MV-4-11 (cell line): ENCODE measurements around the gene ASB5.

Experiments
- DNase-seq: peaks from one replicate; lab custom pipeline; 2025; lab: John Stamatoyannopoulos, UW

Gene ASB5

DNA sequence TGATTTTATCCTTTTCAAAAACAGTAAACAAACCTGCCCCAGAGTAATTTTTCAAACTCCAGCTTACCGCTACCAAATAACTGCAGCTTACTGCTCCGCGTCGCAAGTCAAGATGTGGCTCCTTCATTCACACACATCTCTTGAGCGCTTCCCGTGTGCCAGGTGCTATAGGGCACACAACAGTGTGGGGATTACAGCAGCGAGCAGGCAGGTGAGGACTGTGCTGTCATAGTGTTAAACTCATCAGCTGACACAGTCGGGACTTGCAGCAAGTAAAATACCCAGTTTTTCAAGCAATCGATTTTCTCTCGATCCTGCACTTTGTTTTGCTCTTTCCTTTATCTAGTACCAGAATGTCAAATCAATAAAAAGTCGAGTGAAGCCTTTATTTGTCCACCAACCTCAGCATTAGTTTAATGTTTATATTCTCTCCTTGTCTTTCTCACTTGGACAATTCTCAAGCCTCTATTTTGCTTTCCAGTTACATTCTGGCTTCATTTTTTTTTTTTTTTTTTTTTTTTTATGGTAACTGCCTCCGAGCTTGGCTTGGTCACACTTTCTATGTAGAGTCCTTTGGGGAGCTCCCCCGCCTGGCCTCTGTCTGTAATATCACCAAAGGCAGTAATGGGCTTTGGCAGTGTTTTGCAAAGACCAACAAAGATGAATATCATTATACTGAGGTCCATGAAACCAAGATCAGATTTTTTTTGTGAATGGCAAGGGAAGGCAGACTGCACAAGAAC is 8.3 kb upstream of the ASB5 start:
- DNase-seq = peak; percentile 27

DNA sequence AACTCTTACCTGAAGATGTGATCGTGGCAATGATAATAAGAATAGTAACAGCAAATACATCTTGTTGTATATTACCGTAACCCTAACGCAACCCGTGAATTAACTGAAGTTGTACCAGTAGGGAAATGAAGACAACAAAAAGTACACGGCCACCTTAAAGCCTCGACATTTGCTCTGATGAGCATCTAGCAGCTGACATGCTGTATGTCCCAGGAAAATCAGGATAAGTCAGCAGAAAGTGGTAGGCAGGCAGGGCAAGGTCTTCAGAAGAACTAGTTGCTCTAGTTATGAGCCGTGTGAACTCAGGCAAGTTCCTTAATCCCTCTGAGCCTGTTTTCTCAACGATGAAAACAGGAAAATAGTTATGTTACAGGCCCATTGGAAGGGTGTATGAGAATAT is 7.7 kb upstream of the ASB5 start:
- no peak for DNase-seq

DNA sequence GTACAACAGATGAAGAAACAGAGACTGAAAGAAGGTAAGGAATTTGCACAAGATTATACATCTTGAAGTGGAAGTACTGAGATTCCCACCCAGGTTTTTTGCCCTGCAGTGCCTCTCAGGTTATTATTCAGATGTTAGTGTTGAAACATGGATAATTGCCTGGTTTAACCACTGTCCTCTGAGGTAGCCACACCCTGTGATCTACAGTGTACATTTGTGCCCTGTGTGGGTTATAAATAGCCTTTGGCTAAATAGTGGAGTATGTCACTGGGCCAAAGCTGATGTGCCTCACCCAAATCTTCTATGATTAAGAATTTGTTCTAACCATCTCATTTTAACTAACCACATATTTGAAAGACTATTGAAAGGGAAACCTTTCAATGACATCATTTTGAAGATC is 5.4 kb upstream of the ASB5 start:
- DNase-seq = no peak

DNA sequence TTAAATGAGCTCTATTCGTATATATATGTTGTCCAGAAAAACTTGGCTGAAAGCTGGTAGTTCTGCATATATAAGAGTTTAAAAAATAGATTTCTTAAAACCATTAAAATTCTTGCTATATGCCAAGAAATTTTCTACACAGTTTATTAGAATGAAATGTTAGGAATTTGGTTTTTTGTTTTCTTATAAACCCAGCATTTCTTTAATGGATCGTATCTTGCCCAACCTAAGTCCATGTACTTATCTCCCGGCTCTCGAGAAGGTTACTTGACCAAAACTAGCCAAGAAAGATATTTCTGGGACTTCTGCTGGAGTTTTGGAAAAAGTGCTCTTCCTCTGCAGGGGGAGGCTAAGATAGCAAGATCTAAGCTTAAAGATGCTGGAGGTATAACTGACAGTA is 4.7 kb upstream of the ASB5 start:
- no peak for DNase-seq

DNA sequence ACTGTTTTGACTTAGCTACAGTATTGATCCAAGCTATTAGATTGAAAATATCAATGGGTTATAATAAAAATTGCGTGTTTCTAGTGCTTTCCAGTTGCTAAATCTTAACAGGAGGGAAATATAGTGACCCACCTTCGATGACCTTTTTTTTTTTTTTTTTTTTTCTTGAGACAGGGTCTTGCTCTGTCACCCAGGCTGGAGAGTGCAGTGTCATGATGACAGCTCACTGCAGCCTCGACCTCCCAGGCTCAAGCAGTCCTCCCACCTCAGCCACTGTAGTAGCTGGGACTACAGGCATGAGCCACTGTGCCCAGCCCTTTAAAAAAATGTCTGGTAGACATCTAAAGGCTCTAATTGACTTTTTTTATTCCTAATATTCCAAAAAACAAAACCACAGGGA is 3.8 kb upstream of the ASB5 start:
- DNase-seq = no peak

DNA sequence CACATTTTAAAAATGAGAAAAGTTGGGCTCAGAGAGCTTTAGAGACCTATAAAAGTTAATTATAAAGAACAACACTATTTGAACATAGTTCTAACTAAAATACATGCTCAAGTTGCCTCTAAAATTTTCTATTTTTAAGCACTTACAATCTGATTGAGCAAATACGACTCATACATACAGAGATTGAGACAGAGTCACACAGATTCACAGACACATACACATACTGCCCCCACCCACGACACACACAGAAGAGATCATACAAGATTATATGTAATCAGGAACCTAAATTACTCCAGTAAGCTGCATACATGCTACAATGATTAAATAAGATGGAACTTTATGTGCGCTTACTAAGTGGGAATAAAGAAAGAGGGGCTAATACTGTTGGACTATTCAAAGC is 2.7 kb upstream of the ASB5 start:
- no peak for DNase-seq

DNA sequence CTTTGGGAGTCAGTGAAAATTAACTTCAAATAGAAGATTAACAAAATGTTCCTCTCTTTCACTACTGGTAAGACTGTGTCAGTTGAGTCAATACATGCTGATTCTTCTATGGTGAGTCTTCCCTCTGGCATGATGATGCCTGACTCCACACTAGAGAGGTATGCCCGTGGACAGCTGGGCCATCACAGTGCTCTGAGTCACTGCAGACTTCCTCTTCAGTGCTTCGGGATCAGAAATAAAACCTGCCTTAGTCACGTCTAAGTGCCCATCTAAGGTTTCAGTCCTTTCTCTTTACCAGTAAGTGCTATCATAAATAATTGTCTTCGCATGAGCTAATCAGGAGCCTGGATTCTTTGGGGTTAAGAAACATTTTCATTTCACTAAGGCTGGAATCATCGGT is 1.6 kb upstream of the ASB5 start:
- no peak for DNase-seq

DNA sequence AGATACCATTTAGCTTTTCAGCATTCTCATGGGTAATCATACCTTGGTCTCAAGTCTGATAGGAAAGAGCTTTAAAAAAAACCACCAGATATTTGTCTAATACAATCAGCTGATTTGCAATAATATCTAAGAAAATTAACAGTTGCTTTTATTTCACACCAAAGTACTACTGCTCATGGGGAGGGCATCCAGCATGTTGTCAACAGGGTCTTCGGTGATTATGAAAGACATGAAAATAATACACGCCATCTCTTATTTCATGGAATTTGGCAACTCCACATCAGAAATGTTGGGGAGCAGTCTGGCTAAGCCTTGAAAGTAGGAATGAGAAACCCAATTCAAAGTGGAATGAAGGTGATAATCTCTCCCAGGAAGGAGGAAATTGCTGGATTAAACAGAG is 3.0 kb downstream of the ASB5 start:
- no peak for DNase-seq

DNA sequence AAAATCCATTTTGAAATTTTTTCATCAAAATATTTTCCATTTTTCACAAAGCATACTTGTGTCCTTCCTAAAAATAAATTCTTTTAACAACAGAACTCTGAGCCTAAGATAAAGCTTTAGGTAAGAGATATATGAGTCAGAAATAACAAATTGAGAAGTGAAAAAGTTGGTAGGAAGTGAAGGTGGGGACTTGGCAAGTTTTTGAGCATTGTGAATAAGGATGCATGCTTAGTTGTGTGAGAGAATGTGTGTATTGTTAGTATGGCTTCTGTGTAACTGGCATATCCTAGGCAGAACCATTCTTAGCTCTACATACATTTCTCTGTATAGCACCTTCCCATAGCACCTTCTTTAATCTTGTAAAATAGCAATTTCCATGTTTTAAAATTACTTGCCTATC is 6.8 kb downstream of the ASB5 start:
- no peak for DNase-seq

DNA sequence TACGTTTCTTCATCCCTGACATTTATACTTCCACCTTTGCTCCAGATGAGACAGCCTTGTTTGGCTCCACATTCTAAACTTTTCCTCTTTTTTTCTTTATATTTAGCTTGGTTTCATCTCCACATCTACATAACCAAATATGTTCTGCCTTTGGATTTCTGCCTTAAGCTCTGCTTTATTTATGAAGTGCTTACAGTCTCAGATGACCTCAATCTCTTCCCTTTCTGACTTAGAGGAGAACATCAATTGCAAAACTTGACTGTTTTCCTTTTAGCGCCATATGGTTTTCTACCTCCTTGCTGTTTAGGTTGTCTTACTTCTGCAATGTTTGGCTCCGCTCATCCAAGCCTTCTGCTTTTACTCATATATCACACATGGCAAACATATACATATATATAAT is 7.5 kb downstream of the ASB5 start:
- no peak for DNase-seq

DNA sequence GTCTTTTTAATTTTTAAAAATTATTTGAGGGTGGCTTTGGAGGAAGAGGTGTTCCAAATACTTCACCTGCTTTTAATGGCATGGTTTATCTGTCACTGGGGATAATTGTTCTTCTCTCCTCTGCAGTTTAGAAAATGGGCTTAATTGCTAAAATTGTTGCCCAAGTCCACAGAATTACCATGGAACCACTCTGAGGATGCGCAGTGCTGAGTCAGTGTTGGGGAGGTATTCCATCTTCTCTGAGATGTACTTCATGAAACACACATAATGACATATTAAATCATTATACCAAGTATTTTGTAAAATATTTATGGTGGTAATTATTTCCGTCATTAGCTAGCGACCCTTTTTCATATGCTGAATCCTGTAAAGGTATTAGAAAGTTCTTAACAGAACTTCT is 8.0 kb downstream of the ASB5 start:
- no peak for DNase-seq

DNA sequence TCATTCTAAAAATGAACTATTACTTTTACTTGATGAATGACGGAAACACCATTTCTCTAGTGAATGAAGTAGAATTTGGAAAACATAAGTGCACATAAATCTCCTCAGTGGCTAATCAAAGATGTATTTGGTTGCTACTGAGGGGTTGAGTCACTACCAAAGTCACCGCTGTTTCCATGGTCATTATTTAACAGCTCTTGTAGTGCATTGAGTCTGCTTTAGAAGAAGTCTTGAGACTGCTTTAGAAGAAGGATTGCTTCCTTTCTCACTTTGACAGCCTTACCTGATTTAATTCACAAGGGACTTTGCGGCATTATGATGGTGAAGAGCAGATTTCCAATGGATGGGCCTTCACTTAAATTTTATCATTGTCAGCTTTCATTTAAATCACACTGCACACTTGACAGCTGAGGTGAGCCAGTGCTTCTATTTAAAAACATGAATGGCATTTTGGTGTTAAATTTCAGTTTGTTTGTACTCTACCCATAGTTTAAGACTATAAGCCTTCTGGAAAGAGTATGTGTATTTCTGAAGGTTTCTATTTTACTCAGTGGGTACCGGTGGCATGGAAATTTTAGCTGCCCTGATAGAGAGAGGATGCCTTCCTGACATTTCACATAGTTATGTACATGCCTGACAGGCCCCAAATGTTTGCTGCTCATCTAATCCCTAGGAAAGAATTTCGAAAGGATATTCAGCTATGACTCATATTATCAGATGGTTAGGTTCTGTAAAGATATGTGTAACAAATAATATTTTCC is 9.5 kb downstream of the ASB5 start:
- no peak for DNase-seq

DNA sequence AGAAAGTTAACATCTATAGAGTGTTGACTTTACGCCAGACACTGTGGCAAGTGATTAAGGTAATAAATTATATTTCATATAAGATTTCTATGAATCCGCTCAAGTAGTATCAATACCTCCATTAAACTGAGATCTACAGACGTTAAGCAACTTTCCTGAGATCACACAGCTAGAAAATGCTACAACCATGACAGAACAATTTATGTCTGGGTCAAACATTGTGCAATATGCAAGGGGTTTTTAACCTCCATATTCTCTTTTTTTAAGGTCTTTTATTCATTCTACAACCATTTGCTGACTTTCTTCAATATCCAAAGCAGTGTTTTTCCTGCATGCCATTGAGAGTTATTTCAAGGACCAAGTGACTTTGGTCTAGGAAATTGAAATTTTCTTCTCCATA is 10.9 kb downstream of the ASB5 start:
- DNase-seq = no peak

DNA sequence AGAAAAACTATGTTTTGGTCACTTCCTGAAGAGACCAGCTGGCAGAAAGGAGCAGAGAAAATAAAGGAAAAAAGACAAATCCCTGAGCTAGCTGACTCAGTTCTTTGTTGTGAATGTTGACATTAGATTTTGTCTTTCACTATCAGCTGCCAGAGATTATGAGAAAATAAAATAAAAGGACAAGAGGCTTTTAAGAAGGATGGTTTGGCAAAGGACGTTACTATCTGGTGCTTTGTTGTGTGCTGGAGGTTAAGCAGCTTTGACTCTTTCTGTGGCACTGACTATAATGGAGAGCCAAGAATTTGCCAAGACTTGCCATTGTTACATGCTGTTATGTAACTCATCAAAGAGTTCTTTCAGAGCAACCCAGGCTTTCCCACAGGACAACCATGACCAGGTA is 12.1 kb downstream of the ASB5 start:
- no peak for DNase-seq

DNA sequence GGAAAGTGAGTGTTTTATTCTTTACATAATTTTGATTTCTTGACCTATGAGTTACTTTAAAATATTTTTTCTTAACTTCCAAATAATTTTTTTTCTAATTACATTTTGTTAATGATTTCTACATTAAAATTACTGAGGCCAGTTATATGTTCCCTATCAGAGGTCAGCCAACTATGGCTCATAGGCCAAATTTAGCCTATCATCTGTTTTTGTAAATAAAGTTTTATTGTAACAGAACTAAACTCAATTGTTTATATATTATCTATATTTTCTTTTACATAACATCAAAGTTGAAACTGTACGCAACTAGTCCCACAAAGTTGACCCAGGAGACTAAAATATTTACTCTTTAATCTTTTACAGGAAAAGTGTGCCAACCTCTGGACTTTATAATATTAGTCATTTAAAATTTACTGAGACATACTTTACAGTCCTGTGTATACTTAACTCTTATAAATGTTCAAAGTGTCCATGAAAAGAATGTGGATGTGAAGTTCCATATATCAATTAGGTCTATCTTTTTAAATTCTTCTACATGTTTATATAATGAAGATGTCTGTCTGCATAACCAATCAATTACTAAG is 26.2 kb downstream of the ASB5 start:
- DNase-seq = no peak

DNA sequence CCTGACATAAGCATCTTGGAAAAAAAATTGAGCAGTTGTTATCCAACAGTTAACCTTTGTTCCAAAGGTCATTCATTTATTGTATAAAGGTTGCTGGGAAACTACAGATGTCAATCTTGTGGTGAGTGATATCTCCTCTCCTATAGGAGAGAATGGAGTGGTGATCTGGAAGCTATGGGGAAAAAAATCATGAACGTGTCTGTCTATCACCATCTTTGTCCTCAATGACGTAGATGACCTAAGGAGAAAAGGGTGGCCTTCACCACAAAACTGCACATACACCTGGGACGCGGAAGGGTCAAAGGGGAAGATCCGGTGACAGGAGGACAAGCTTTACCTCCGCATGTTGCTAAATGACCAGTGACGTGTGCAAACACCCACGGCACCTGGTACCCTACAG is 27.3 kb downstream of the ASB5 start:
- DNase-seq = no peak

DNA sequence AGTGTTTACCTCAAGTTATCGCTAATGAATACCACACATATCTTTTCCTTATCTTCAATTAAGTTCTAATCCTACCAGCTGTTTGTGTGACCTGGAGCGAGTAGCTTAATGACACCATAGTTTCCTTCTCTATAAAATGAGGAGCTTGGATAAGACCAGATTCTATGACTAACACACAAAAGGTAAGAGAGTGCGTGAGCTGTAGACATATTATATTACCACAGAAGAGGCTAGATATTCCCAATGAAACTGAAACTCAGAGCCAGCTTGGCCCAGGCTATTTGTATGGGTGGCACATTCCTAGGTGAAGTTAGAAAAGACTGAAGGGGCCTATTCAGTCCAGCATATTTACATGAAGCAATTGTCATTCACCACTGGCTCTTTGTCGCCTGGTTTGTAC is 30.2 kb downstream of the ASB5 start:
- DNase-seq = no peak

DNA sequence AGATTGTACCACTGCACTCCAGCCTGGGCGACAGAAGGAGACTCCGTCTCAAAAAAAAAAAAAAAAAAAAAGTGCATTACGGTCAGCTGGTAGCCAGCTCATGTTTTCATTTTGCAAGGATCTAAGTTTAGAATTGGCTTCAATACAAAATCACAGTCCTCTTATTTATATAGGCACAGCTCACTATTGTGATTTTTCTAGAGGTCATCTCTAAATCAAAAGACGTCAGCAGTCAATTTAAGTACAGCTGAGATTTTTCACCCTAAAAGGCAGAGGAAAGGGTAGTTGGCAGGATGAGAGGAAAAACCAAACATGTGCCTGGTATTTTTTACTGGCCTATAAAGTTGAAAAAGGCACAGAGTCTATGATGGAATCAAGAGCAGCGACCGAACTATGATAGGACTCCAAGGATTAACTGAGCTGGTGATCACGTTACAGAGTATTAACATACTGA is 30.8 kb downstream of the ASB5 start:
- DNase-seq = no peak

DNA sequence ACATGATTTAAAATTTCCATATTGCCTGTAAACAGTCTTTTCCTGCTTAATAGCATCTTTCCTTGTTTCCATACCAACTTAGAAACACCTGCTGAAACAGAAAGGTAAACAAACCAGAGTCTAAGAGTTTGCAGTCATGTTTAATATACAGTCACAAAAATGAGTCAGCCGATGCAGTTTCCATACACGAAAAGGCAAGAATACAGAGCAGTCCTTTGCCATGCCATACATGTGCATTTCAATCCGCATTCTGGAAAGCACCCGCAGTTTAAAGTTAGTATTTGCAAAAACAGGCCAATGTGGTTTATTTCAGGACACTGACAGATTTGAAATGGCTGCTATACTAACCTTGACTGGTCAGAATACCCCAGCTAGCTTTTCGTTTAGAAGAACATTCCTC is 32.1 kb downstream of the ASB5 start:
- no peak for DNase-seq

DNA sequence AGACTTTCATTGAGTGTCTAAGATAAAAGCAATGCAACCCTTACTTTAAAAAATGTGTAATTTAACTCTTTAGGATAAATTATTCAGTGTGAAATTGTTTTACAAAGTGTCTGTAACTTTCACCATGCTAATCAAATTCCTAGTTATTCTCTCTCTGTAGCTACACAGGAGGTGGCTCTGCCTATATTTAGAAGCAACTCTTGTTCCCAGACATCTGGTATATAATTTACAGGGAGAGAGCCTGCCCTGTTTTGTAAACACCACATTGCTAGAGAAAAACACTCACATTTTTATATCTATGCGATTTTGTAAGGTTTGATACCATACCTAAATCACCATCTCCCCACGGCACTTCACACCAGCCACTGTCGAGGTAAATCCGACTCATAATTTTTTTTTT is 38.2 kb downstream of the ASB5 start:
- DNase-seq = no peak

DNA sequence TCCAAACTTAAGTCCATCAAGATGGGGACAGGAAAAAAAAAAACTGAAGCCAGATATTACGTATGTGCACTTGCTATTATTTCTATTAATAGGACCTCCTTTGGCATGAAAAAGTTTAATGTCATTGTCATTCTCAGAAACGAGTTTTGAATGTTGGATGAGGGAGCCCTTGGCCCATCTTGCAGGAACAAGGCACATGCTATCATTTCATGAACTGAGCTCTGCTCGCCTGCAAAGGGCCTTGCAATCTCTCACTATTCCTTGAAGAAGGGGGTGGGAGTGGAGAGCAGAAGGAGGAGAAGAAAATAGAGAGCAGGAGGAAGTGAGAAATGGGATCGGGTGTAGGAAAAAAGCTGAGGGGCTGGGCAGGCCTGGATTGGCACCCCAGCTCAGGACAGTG is 39.4 kb downstream of the ASB5 start:
- DNase-seq = no peak

DNA sequence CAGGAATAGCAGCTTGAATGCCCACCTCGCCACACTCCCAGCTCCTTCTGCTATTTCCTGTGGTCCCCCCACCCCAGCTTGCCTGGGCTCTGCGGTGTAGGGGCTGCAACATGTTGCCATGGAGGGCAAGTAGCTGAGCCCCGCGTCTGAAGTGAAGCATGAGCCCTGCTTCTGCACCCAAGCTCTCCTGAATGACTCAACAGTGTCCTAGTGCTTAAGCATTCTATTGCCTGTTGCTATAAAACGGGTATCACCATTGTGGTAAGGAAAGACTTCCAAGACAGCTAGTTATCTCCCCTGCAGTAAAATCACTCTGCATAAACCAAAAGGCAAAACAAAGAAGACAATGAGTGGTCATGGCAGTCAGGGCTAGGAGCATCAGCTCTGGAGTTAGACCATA is 42.3 kb downstream of the ASB5 start:
- DNase-seq = no peak

DNA sequence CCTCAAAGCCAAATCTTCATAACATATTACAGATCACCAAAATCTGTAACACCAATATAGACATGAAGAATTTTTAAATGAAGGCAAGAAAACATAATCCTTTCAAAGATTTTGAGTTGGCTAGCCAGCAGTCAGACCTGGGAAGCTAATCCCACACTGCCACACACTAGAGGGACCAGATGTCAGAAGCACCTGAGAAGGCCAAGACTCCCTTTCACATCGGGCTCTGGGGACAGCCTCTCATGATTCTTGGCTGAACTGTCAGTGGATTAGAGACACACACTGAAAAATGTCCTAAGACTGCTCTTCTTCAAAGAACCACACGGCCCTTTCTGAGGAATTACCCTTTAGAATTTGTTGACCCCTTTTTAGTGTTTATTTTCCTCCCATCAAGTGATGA is 45.5 kb downstream of the ASB5 start:
- DNase-seq = no peak

DNA sequence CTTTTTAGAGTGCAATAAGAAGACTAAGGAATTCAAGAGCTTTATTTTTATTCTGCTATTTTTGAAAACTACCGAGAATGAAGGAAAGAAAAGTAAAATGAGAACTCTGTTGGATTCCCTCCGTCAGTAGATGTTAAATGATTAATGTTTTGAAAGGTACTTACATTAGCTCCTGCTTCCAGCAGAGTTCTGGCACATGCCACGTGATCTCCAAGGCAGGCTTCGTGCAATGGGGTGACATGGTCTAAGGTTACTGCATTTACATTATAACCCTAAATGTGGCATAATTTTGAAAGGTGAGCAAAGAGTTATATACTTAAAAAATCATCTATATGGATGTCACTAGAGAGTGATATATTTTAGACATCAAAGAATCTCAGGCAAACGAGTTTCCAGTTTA is 46.9 kb downstream of the ASB5 start:
- no peak for DNase-seq
